HepG2 (cell line): ENCODE results near the gene CD180. TPM values are rescaled to one million over a fixed set of nuclear protein-coding genes. Genes with fewer than 3 reads are reported as not detected.
A peak's percentile ranks its signal among the peaks of the same experiment; 100 is the strongest.

ENCODE experiments used
- ARID2 ChIP-seq: sonication (generic); formaldehyde crosslinking; IDR thresholded peaks from 2 replicates; pipeline ENCODE4 v1.8.1; 2022; ENCODE audit warnings: mild to moderate bottlenecking, missing genetic modification reagents, borderline replicate concordance
- ATRX ChIP-seq: sonication (generic); formaldehyde crosslinking; IDR thresholded peaks from 2 replicates; pipeline ENCODE4 v1.4.0; 2020; ENCODE audit warnings: missing genetic modification reagents, borderline replicate concordance
- CBX1 ChIP-seq: IDR thresholded peaks from one replicate; pipeline ENCODE4 v1.6.1; 2016; ENCODE audit warnings: antibody characterized with exemption, low read depth
- ELF1 ChIP-seq: sonication (generic); formaldehyde crosslinking; IDR thresholded peaks from 2 replicates; pipeline ENCODE4 v1.4.0; 2020; ENCODE audit warnings: missing genetic modification reagents
- FOXO1 ChIP-seq: sonication (generic); formaldehyde crosslinking; IDR thresholded peaks from 2 replicates; pipeline ENCODE4 v1.4.0; 2020; ENCODE audit warnings: missing genetic modification reagents
- HDAC2 ChIP-seq: sonication (generic); formaldehyde crosslinking; IDR thresholded peaks from 2 replicates; pipeline ENCODE4 v1.4.0; 2020; ENCODE audit warnings: missing genetic modification reagents
- IRF2 ChIP-seq: IDR thresholded peaks from 2 replicates; pipeline ENCODE4 v1.6.1; 2018; ENCODE audit warnings: missing genetic modification reagents, missing compliant biosample characterization
- KDM1A ChIP-seq: IDR thresholded peaks from 2 replicates; pipeline ENCODE4 v1.6.1; 2016; ENCODE audit warnings: missing compliant biosample characterization
- KLF15 ChIP-seq: sonication (generic); formaldehyde crosslinking; IDR thresholded peaks from 2 replicates; pipeline ENCODE4 v1.8.1; 2023; ENCODE audit warnings: borderline replicate concordance, mild to moderate bottlenecking, inconsistent platforms, missing genetic modification reagents, mixed read lengths
- SMAD3 ChIP-seq: sonication (generic); formaldehyde crosslinking; IDR thresholded peaks from 2 replicates; pipeline ENCODE4 v1.4.0; 2020; ENCODE audit warnings: missing genetic modification reagents
- SOX13 ChIP-seq, 3 experiments: fragments of 450-650 bp in 1 of 3; sonication (generic) in 1 of 3; formaldehyde crosslinking in 1 of 3; IDR thresholded peaks in 2 of 3; conservative IDR thresholded peaks in 1 of 3; 2 replicates each; pipeline versions ENCODE4 v1.5.0 to v1.6.1; 2016 to 2020; ENCODE audit warnings: antibody characterized with exemption in 1 of 3, mild to moderate bottlenecking in 1 of 3, missing compliant biosample characterization in 1 of 3, missing genetic modification reagents in 1 of 3, moderate library complexity in 1 of 3
- ZEB1 ChIP-seq: IDR thresholded peaks from 2 replicates; pipeline ENCODE4 v1.6.1; 2012; ENCODE audit warnings: mild to moderate bottlenecking, low read depth, inconsistent platforms; ENCODE audit not compliant: insufficient replicate concordance
- ZNF569 ChIP-seq: sonication (generic); formaldehyde crosslinking; IDR thresholded peaks from 2 replicates; pipeline ENCODE4 v1.5.0; 2020; ENCODE audit warnings: mild to moderate bottlenecking, missing genetic modification reagents, moderate library complexity, borderline replicate concordance
- ZNF790 ChIP-seq: sonication (generic); formaldehyde crosslinking; IDR thresholded peaks from 2 replicates; pipeline ENCODE4 v1.8.0; 2022; ENCODE audit warnings: missing genetic modification reagents, mild to moderate bottlenecking, borderline replicate concordance
- polyA plus RNA-seq, 8 experiments: library from polyadenylated mRNA; depleted of rRNA in 3 of 8; stranded (reverse) in 7 of 8; unstranded in 1 of 8; fragments of >200 nt; fragmentation: Illumina TruSeq in 4 of 8; extraction: Trizol in 4 of 8; gene quantifications; 2 replicates each; pipeline versions ENCODE4 v1.2.1 to v1.2.3, GENCODE V29; 2011 to 2016; ENCODE audit warnings: low read depth in 4 of 8, missing spikeins in 1 of 8, mixed read lengths in 1 of 8; ENCODE audit not compliant: insufficient read depth in 1 of 8
- total RNA-seq, 5 experiments: library from RNA; depleted of rRNA; stranded (reverse); fragments of >200 nt; fragmentation: Illumina TruSeq; extraction: Trizol; gene quantifications; 2 replicates each; pipeline ENCODE4 v1.2.3, GENCODE V29; 2016; ENCODE audit warnings: low read depth in 1 of 5
- TF ChIP-seq, protein P1 (sequence below): sonication (generic); formaldehyde crosslinking; conservative IDR thresholded peaks from 2 replicates; pipeline ENCODE4 v1.8.0; 2022; ENCODE audit warnings: mild to moderate bottlenecking, moderate library complexity, missing genetic modification reagents
- TF ChIP-seq, protein P2 (sequence below): sonication (generic); formaldehyde crosslinking; IDR thresholded peaks from 2 replicates; pipeline ENCODE4 v1.8.0; 2022; ENCODE audit warnings: mild to moderate bottlenecking, missing genetic modification reagents, moderate library complexity
- TF ChIP-seq, protein P3 (sequence below): sonication (generic); formaldehyde crosslinking; IDR thresholded peaks from 2 replicates; pipeline ENCODE4 v1.4.0; 2020; ENCODE audit warnings: missing genetic modification reagents, borderline replicate concordance
- TF ChIP-seq, protein P4 (sequence below): IDR thresholded peaks from 2 replicates; pipeline ENCODE4 v1.6.1; 2018; ENCODE audit warnings: missing genetic modification reagents, mild to moderate bottlenecking, missing compliant biosample characterization
- TF ChIP-seq, protein P5 (sequence below): sonication (generic); formaldehyde crosslinking; IDR thresholded peaks from 2 replicates; pipeline ENCODE4 v1.4.0; 2020; ENCODE audit warnings: missing genetic modification reagents

The CD180 gene
- total and polyA plus RNA-seq, 2 of the 13 experiments (the other 11 are each of a cell fraction or from before 2014, with no cell fraction given) = not detected

DNA sequence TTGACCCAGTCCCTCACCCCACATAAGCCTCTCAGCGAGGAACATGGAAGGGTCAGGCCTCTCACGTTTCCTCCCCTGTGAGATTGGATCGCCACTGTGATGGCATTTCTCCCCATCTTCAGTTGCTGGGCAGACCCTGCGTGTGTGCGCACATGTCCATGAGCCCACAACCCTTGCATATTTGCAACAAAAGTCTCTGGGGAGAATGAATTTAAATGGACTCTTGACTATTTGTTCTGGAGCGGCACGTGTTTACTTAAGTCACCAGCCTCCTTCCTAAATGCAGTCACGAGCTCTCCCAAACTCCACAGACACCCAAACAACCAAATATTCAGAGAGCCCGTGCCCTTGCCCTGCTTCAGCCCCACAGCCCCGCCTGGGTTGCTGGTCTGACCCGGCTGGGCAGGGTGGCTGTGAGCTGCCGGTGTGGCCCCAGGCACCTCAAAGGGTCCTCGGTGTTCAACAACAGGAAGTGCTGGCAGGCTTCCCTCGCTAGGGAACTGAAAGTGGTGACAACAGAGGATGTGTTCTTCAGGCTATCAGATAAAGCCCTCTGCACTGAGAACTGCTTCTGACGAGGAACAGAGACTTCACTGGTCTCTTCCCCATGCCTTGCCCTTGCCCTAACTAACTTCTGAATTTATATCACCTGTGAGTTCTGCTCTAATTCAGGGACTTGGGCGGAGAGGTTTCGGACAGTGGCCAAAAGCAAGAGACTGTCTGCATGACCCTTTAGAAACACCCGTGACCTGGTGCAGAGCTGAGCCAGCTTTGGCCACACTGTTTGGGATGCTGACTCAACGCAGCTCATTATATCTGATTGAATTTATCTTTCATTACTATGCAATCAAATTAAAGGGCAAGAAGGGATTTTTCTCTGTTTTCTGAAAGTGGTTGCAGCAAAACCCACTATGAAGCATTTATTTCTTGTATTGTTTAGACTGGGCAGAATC, 19.2 kb upstream of the CD180 start (continued):
- TF ChIP-seq HDAC2 (CRISPR knock-in tag) = peak; percentile 57
- TF ChIP-seq, protein P1, sequence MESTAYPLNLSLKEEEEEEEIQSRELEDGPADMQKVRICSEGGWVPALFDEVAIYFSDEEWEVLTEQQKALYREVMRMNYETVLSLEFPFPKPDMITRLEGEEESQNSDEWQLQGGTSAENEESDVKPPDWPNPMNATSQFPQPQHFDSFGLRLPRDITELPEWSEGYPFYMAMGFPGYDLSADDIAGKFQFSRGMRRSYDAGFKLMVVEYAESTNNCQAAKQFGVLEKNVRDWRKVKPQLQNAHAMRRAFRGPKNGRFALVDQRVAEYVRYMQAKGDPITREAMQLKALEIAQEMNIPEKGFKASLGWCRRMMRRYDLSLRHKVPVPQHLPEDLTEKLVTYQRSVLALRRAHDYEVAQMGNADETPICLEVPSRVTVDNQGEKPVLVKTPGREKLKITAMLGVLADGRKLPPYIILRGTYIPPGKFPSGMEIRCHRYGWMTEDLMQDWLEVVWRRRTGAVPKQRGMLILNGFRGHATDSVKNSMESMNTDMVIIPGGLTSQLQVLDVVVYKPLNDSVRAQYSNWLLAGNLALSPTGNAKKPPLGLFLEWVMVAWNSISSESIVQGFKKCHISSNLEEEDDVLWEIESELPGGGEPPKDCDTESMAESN (CRISPR knock-in tag) = 0 out of 2 replicates have a peak, but pooled peaks have one; percentile 53
- TF ChIP-seq ZEB1 = no peak
- peak; percentile 75 for TF ChIP-seq FOXO1 (CRISPR knock-in tag)
- TF ChIP-seq ARID2 = 0 out of 2 replicates have a peak, but pooled peaks have one; percentile 74
- TF ChIP-seq ZNF569 (CRISPR knock-in tag) = no peak
- TF ChIP-seq IRF2 = peak; percentile 55; the same call in 1 of the 2 replicates
- TF ChIP-seq ZNF790 (CRISPR knock-in tag) = no peak
- peak; percentile 27; the same call in 1 of the 2 replicates for TF ChIP-seq SMAD3 (CRISPR knock-in tag)
- TF ChIP-seq, protein P2, sequence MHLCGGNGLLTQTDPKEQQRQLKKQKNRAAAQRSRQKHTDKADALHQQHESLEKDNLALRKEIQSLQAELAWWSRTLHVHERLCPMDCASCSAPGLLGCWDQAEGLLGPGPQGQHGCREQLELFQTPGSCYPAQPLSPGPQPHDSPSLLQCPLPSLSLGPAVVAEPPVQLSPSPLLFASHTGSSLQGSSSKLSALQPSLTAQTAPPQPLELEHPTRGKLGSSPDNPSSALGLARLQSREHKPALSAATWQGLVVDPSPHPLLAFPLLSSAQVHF (CRISPR knock-in tag) = no peak
- peak; percentile 88 for TF ChIP-seq ELF1 (CRISPR knock-in tag)
- no peak for TF ChIP-seq KLF15 (CRISPR knock-in tag)
- TF ChIP-seq, protein P3, sequence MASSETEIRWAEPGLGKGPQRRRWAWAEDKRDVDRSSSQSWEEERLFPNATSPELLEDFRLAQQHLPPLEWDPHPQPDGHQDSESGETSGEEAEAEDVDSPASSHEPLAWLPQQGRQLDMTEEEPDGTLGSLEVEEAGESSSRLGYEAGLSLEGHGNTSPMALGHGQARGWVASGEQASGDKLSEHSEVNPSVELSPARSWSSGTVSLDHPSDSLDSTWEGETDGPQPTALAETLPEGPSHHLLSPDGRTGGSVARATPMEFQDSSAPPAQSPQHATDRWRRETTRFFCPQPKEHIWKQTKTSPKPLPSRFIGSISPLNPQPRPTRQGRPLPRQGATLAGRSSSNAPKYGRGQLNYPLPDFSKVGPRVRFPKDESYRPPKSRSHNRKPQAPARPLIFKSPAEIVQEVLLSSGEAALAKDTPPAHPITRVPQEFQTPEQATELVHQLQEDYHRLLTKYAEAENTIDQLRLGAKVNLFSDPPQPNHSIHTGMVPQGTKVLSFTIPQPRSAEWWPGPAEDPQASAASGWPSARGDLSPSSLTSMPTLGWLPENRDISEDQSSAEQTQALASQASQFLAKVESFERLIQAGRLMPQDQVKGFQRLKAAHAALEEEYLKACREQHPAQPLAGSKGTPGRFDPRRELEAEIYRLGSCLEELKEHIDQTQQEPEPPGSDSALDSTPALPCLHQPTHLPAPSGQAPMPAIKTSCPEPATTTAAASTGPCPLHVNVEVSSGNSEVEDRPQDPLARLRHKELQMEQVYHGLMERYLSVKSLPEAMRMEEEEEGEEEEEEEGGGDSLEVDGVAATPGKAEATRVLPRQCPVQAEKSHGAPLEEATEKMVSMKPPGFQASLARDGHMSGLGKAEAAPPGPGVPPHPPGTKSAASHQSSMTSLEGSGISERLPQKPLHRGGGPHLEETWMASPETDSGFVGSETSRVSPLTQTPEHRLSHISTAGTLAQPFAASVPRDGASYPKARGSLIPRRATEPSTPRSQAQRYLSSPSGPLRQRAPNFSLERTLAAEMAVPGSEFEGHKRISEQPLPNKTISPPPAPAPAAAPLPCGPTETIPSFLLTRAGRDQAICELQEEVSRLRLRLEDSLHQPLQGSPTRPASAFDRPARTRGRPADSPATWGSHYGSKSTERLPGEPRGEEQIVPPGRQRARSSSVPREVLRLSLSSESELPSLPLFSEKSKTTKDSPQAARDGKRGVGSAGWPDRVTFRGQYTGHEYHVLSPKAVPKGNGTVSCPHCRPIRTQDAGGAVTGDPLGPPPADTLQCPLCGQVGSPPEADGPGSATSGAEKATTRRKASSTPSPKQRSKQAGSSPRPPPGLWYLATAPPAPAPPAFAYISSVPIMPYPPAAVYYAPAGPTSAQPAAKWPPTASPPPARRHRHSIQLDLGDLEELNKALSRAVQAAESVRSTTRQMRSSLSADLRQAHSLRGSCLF (CRISPR knock-in tag) = no peak
- TF ChIP-seq, protein P4, sequence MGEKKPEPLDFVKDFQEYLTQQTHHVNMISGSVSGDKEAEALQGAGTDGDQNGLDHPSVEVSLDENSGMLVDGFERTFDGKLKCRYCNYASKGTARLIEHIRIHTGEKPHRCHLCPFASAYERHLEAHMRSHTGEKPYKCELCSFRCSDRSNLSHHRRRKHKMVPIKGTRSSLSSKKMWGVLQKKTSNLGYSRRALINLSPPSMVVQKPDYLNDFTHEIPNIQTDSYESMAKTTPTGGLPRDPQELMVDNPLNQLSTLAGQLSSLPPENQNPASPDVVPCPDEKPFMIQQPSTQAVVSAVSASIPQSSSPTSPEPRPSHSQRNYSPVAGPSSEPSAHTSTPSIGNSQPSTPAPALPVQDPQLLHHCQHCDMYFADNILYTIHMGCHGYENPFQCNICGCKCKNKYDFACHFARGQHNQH (CRISPR knock-in tag) = peak; percentile 29; the same call in 1 of the 2 replicates
- TF ChIP-seq SOX13 (IDR thresholded peaks at IDR 0.05) = peak; percentile 50; the same call in 1 of the 2 replicates
- peak in 1 of 2 experiments; percentile 37; a peak in 1 of 4 replicates for TF ChIP-seq SOX13 (CRISPR knock-in tag; conservative IDR thresholded peaks at IDR 0.05 in 1 of 2, IDR thresholded peaks at IDR 0.05 in 1 of 2)
- TF ChIP-seq, protein P5, sequence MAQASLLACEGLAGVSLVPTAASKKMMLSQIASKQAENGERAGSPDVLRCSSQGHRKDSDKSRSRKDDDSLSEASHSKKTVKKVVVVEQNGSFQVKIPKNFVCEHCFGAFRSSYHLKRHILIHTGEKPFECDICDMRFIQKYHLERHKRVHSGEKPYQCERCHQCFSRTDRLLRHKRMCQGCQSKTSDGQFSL (CRISPR knock-in tag) = no peak
- TF ChIP-seq KDM1A = no peak
- no peak for TF ChIP-seq CBX1
- TF ChIP-seq ATRX (CRISPR knock-in tag) = no peak
